NCI-H510A treated with DMSO at 0.1 percent for 48 hours (cell line): ENCODE results near the gene APBB2.
A peak's percentile ranks its signal among the peaks of the same experiment; 100 is the strongest.
"Not testable (repeated sequence)": the region's sequence is repeated elsewhere in the genome, so short reads cannot be mapped to it uniquely, and the experiment has no call there.

Experiments used
- DNase-seq: peaks from one replicate; lab custom pipeline; 2025; lab: John Stamatoyannopoulos, UW

APBB2 gene

GRCh38 chr4:41060352-41061334 is 153.7 kb downstream of the APBB2 start:
- no peak for DNase-seq

- not testable (repeated sequence) for DNase-seq
These were observed 154.9 kb downstream of the APBB2 start for GRCh38 chr4:41059411-41059810.

DNA sequence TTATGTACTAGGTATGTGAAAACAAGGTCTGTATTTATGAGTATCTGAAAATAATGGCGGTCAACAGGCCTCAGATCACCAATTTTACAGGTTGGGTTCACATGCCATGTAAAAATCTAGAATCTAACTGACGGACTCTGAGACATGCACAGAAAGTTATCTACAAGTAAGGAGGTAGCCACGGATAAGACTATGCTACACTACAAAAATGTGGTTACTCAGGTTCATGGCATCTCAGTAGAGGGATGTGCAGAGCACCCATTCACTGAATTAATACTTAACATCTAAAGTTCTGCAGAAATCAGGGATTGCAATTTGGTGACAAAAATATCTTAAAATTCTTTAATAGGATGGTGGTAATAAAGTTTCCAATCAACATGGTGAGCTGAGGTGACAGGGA is 155.9 kb downstream of the APBB2 start:
- no peak for DNase-seq

DNA sequence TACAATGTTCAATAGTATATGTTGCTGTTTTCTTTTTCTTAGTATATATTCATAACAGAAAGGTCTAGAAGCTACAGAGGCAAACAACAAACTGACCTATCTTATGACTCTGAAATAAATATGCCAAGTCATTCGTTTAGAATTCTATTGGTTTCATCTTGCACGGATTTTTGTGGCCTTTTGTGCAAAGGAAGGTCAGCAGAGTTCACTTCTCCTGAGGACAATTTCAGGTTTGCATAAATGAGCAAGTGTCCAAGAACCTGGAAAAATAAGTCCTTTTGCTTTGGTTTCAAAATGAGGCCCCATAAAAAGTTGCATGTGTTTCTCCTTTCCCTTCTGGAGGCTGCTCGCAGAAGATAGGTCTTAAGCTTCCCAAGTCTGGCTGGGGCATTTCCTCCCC is 156.9 kb downstream of the APBB2 start:
- no peak for DNase-seq

- no peak for DNase-seq
These were observed 162.1 kb downstream of the APBB2 start for GRCh38 chr4:41052287-41052686.

DNA sequence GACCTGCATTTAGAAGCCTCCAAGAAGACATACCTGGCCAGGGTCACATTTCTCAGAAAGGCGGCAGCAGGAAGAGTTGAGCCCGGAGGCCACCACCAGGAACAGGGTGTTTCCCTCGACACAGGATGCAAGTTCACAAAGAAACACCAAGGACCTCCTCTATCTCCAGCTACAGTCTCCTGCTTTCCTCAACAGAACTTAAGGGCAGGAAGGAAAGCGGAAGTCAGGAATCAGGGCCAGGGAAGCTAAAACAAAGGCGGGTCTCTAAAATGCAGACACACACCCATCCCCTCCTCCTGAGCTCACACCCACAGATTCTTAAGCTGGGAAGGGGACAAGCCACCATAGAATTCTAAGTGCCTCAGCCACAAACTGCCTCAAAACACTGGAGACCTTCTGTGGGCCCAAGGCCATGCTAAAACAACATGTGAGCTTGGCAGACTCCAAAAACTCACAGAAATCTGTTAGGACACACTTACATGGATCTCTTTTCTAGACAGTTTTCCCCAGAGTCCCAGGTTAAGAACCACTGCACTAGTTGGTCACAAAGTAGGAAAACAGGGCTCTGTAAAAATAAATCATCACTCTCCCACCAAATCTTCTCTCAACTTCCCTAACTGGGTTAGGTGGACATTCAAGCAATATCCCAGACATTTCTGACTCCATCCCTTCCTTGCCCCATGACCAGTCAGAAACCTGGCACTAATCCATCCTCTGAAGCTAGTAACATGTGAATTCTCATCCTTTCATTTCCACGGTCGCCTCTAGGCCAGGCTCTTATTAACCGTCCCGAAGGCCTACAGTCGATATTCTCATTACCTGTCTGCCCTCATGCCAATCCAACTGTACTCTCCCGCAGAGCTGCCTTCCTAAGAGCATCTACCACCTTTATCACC is 163.2 kb downstream of the APBB2 start:
- no peak for DNase-seq

GRCh38 chr4:41050116-41050515 is 164.2 kb downstream of the APBB2 start:
- no peak for DNase-seq

DNA sequence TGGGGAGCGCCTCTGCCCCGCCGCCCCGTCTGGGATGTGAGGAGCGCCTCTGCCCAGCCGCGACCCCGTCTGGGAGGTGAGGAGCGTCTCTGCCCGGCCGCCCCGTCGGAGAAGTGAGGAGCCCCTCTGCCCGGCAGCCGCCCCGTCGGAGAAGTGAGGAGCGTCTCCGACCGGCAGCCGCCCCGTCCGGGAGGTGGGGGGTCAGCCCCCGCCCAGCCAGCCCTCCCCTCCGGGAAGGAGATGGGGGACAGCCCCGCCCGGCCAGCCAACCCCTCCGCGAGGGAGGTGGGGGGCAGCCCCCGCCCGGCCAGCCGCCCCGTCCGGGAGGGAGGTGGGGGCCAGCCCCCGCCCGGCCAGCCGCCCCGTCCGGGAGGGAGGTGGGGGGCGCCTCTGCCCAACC is 165.2 kb downstream of the APBB2 start:
- not testable (repeated sequence) for DNase-seq

DNA sequence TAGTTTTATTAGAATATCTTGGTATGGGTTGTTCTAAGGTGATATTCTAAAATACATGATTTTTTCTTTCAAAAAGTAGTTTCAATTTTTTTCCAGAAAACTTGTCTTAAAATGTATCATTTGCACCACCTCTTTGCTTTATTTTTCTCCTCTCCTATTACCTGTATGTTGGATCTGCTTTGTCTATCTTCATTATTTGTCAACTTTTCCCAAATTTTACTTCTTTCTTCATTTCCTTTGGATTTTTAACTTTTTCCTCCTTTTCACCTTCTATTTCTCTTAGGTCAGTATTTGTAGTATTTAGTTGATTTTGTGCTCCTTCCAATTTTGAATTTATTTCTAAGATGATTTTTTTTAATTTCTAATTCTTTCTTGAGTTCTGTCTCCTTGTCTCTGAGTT is 169.6 kb downstream of the APBB2 start:
- DNase-seq, result no peak

DNA sequence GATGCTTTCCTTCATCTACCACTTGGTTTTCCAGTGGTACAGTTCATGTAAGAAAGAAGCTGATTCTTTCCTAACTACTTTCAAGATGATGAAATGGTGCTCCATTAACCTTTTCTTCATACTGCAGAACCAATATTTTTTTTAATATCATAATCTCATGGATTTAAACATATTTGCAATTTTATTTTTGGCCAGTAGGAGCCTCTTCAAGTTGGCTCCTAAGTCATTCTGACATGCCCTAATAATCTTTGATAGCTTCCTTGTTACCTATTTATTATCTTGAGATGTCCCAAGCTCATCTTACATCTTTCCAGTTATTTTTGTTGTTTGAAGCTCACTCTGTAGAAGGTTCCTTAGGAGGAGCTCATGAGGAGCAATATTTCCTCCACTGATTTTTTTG is 170.2 kb downstream of the APBB2 start:
- DNase-seq, result no peak

GRCh38 chr4:41043465-41043864 is 170.9 kb downstream of the APBB2 start:
- DNase-seq, result peak; percentile 7

GRCh38 chr4:41041551-41041950 is 172.8 kb downstream of the APBB2 start:
- no peak for DNase-seq

DNA sequence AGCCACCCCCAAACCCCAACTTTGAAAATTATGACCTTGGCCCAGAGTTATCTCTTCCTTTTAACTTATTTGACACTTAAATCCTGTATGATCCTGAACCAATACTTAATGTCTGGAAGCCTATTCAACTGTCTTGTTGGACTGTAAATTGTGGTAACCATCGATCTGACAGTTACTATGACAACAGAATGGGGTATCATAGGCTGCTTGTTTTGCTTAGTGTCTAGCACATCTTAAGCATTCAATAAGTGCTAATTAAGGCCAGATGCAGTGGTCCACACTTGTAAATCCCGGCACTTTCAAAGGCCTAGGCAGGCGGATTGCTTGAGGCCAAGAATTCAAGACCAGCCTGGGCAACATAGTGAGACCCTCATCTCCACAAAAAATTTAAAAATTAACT is 175.0 kb downstream of the APBB2 start:
- no peak for DNase-seq

GRCh38 chr4:41038304-41038703 is 176.0 kb downstream of the APBB2 start:
- DNase-seq, result no peak

DNA sequence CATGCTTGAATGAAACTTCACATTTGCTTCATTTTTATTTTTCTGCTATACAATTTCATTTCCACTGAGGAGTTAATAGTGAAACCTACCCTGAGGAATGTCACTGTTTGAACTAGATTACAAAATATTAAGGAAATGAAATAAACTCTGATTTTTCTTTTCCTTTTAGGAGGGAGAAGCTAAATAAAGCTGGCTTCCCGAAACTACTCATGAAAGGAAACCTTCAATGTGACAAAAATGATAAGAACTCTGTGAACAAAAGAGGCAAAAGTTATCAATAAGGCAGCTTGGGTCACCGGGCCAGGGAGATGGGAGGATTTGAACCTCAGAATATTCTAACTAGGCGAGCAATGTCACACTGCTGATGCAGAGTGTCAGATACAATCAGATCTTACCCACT is 185.2 kb downstream of the APBB2 start:
- DNase-seq, result no peak

GRCh38 chr4:41028392-41029076 is 185.8 kb downstream of the APBB2 start:
- DNase-seq, result peak; percentile 34

DNA sequence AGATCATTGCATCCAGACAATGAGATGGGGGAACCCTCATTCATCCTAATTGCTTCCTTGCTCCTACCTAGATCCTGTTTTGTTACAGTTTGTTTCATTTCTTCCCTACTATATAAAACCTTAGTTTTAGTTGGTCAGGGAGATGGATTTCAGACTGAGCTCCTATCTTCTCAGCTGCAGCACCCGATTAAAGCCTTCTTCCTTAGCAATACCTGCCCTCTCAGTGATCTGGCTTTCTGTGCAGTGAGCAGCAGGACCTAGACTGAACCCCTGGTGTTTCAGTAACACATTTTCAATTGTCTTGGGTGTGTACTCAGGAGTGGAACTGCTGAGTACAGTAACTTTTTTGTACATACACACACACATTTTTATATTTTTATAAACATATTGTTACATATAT is 187.4 kb downstream of the APBB2 start:
- DNase-seq, result no peak

GRCh38 chr4:41025824-41026223 is 188.5 kb downstream of the APBB2 start:
- no peak for DNase-seq

GRCh38 chr4:41024556-41025491 is 189.5 kb downstream of the APBB2 start:
- DNase-seq, result no peak

- DNase-seq, result no peak
These were observed 192.2 kb downstream of the APBB2 start for GRCh38 chr4:41022116-41022515.
